GM23338 (cell line): Measurements from ENCODE around the gene HTR1E. TPM values are rescaled to one million over a fixed set of nuclear protein-coding genes. Genes with fewer than 3 reads are reported as not detected.

ENCODE experiments used
- ATAC-seq: fragments of 200-7000 bp; cut with Tn5 transposase; 3 replicates; pipeline ENCODE4 v1.9.1; 2020
- DNase-seq: peaks from one replicate; pipeline ENCODE4 v3.0.0-alpha.2; 2015; ENCODE audit warnings: low spot score
- H2AFZ ChIP-seq: fragments of 200-600 bp; sonication (generic); 2 replicates; pipeline ENCODE4 v1.8.0; 2016; ENCODE audit warnings: antibody characterized with exemption, mild to moderate bottlenecking, moderate library complexity
- H3F3A ChIP-seq: fragments of 200-600 bp; sonication (generic); replicated peaks from 2 replicates; pipeline ENCODE4 v1.8.0; 2017; ENCODE audit warnings: antibody characterized with exemption, mixed run types, low read depth
- H3K27ac ChIP-seq: fragments of 200-600 bp; sonication (generic); 2 replicates; pipeline ENCODE4 v1.6.1; 2016; ENCODE audit warnings: low read depth
- H3K27me3 ChIP-seq: fragments of 200-600 bp; sonication (generic); 2 replicates; pipeline ENCODE4 v1.8.0; 2016; ENCODE audit warnings: mild to moderate bottlenecking, mixed run types, moderate library complexity; ENCODE audit not compliant: insufficient read depth
- H3K36me3 ChIP-seq: fragments of 200-600 bp; sonication (generic); 2 replicates; pipeline ENCODE4 v1.8.0; 2016; ENCODE audit warnings: mild to moderate bottlenecking; ENCODE audit not compliant: insufficient read depth
- H3K4me1 ChIP-seq: fragments of 200-600 bp; sonication (generic); 2 replicates; pipeline ENCODE4 v1.8.0; 2016; ENCODE audit warnings: mild to moderate bottlenecking, moderate library complexity; ENCODE audit not compliant: insufficient read depth
- H3K4me2 ChIP-seq: fragments of 200-600 bp; sonication (generic); 2 replicates; pipeline ENCODE4 v1.7.1; 2017; ENCODE audit warnings: mixed run types
- H3K4me3 ChIP-seq: fragments of 200-600 bp; sonication (generic); 2 replicates; pipeline ENCODE4 v1.6.1; 2016; ENCODE audit warnings: mixed run types
- H3K79me2 ChIP-seq: fragments of 200-600 bp; sonication (generic); replicated peaks from 2 replicates; pipeline ENCODE4 v1.8.0; 2017; ENCODE audit warnings: mild to moderate bottlenecking; ENCODE audit not compliant: insufficient read depth
- H3K9me2 ChIP-seq: fragments of 200-600 bp; sonication (generic); 2 replicates; pipeline ENCODE4 v1.8.0; 2017; ENCODE audit not compliant: insufficient read depth
- H4K20me1 ChIP-seq: fragments of 200-600 bp; sonication (generic); replicated peaks from 2 replicates; pipeline ENCODE4 v1.8.0; 2017; ENCODE audit warnings: mild to moderate bottlenecking; ENCODE audit not compliant: insufficient read depth
- H3K27ac Mint-ChIP-seq: 2 replicates; pipeline ENCODE4 v1.8.0; 2020; ENCODE audit warnings: inconsistent platforms, mild to moderate bottlenecking, moderate library complexity, mixed read lengths
- H3K27me3 Mint-ChIP-seq: 3 replicates; pipeline ENCODE4 v1.8.0; 2022; ENCODE audit warnings: low read depth, mild to moderate bottlenecking, moderate library complexity, mixed read lengths, inconsistent platforms; ENCODE audit not compliant: insufficient read depth, poor library complexity
- H3K36me3 Mint-ChIP-seq: 3 replicates; pipeline ENCODE4 v1.8.0; 2021; ENCODE audit warnings: low read depth, mild to moderate bottlenecking, inconsistent platforms, moderate library complexity, mixed read lengths
- H3K4me1 Mint-ChIP-seq: 3 replicates; pipeline ENCODE4 v1.8.0; 2020; ENCODE audit warnings: mild to moderate bottlenecking, inconsistent platforms, mixed read lengths
- H3K4me3 Mint-ChIP-seq: 3 replicates; pipeline ENCODE4 v1.8.0; 2021; ENCODE audit warnings: moderate library complexity, mild to moderate bottlenecking, inconsistent platforms, mixed read lengths
- H3K9me3 Mint-ChIP-seq: 3 replicates; pipeline ENCODE4 v1.8.0; 2020; ENCODE audit warnings: moderate library complexity, mild to moderate bottlenecking, inconsistent platforms, mixed read lengths
- CREB1 ChIP-seq: fragments of 250-450 bp; sonication (Bioruptor Pico); IDR thresholded peaks from 2 replicates; pipeline ENCODE4 v1.5.0; 2020; ENCODE audit warnings: low read depth, mild to moderate bottlenecking, moderate library complexity
- EZH2 ChIP-seq: fragments of 200-600 bp; sonication (generic); IDR thresholded peaks from one replicate; pipeline ENCODE4 v1.8.0; 2017; ENCODE audit warnings: antibody characterized with exemption, mild to moderate bottlenecking, low read depth; ENCODE audit not compliant: unreplicated experiment
- EZH2phosphoT487 ChIP-seq: fragments of 200-600 bp; sonication (generic); IDR thresholded peaks from one replicate; pipeline ENCODE4 v1.8.1; 2018; ENCODE audit warnings: antibody characterized with exemption; ENCODE audit not compliant: unreplicated experiment
- JUNB ChIP-seq: IDR thresholded peaks from one replicate; pipeline ENCODE4 v1.6.1; 2016; ENCODE audit warnings: antibody characterized with exemption; ENCODE audit not compliant: unreplicated experiment
- POLR2AphosphoS5 ChIP-seq: IDR thresholded peaks from 2 replicates; pipeline ENCODE4 v1.6.1; 2016; ENCODE audit warnings: antibody characterized with exemption, low read depth
- polyA plus RNA-seq: library from polyadenylated mRNA; unstranded; fragments of >200 nt; fragmentation: Nextera tagmentation; extraction: Ambion mirVana; gene quantifications from 2 replicates; pipeline ENCODE4 v1.2.1, GENCODE V29; 2016
- total RNA-seq: library from RNA; depleted of rRNA; stranded (reverse); fragments of >200 nt; shearing (Covaris generic); gene quantifications from 2 replicates; pipeline ENCODE4 v1.2.3, GENCODE V29; 2014
- TF ChIP-seq, protein P1 (sequence below): fragments of 250-450 bp; sonication (Bioruptor Pico); IDR thresholded peaks from 2 replicates; pipeline ENCODE4 v1.5.0; 2020; ENCODE audit warnings: mild to moderate bottlenecking, moderate library complexity
- TF ChIP-seq, protein P2 (sequence below): IDR thresholded peaks from 2 replicates; pipeline ENCODE4 v1.6.1; 2016; ENCODE audit warnings: antibody characterized with exemption

The HTR1E gene
- total and polyA plus RNA-seq, 2 experiments from 2014 or later = not detected

- TF ChIP-seq, protein P1, sequence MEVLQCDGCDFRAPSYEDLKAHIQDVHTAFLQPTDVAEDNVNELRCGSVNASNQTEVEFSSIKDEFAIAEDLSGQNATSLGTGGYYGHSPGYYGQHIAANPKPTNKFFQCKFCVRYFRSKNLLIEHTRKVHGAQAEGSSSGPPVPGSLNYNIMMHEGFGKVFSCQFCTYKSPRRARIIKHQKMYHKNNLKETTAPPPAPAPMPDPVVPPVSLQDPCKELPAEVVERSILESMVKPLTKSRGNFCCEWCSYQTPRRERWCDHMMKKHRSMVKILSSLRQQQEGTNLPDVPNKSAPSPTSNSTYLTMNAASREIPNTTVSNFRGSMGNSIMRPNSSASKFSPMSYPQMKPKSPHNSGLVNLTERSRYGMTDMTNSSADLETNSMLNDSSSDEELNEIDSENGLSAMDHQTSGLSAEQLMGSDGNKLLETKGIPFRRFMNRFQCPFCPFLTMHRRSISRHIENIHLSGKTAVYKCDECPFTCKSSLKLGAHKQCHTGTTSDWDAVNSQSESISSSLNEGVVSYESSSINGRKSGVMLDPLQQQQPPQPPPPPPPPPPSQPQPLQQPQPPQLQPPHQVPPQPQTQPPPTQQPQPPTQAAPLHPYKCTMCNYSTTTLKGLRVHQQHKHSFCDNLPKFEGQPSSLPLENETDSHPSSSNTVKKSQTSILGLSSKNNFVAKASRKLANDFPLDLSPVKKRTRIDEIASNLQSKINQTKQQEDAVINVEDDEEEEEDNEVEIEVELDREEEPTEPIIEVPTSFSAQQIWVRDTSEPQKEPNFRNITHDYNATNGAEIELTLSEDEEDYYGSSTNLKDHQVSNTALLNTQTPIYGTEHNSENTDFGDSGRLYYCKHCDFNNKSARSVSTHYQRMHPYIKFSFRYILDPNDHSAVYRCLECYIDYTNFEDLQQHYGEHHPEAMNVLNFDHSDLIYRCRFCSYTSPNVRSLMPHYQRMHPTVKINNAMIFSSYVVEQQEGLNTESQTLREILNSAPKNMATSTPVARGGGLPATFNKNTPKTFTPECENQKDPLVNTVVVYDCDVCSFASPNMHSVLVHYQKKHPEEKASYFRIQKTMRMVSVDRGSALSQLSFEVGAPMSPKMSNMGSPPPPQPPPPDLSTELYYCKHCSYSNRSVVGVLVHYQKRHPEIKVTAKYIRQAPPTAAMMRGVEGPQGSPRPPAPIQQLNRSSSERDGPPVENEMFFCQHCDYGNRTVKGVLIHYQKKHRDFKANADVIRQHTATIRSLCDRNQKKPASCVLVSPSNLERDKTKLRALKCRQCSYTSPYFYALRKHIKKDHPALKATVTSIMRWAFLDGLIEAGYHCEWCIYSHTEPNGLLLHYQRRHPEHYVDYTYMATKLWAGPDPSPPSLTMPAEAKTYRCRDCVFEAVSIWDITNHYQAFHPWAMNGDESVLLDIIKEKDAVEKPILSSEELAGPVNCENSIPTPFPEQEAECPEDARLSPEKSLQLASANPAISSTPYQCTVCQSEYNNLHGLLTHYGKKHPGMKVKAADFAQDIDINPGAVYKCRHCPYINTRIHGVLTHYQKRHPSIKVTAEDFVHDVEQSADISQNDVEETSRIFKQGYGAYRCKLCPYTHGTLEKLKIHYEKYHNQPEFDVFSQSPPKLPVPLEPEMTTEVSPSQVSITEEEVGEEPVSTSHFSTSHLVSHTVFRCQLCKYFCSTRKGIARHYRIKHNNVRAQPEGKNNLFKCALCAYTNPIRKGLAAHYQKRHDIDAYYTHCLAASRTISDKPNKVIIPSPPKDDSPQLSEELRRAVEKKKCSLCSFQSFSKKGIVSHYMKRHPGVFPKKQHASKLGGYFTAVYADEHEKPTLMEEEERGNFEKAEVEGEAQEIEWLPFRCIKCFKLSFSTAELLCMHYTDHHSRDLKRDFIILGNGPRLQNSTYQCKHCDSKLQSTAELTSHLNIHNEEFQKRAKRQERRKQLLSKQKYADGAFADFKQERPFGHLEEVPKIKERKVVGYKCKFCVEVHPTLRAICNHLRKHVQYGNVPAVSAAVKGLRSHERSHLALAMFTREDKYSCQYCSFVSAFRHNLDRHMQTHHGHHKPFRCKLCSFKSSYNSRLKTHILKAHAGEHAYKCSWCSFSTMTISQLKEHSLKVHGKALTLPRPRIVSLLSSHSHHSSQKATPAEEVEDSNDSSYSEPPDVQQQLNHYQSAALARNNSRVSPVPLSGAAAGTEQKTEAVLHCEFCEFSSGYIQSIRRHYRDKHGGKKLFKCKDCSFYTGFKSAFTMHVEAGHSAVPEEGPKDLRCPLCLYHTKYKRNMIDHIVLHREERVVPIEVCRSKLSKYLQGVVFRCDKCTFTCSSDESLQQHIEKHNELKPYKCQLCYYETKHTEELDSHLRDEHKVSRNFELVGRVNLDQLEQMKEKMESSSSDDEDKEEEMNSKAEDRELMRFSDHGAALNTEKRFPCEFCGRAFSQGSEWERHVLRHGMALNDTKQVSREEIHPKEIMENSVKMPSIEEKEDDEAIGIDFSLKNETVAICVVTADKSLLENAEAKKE (CRISPR knock-in tag) = no peak
- no peak for TF ChIP-seq JUNB
Observed at GRCh38 chr6:87045521-87046075, 108.3 kb downstream of the HTR1E start (continued).

DNA sequence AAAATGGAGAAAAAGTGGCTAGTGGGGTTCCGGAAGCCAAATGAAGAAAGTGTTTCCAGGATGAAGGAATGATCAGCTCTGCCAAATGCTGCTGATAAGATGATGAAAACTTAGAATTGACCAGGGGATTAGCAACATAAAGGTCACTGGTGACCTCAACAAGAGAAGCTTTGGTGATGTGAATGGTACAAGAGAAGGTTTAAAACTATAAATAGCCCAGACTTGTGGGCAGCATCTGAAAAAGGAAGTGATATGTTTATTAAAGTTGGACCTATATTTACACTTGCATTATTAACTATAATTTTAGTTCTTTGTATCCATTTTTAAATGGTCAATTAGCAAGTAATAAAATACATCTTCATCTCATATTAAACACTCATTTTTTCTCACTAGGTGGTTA lies 112.5 kb downstream of the HTR1E start:
- no peak for ATAC-seq
- Mint-ChIP-seq H3K36me3 (no peaks in the 10 kb centered on the region), H3K4me1 (no peaks in the 10 kb centered on the region), H3K9me3 (no peaks in the 10 kb centered on the region), H3K27ac (no peak overlapping the region), H3K4me3 (no peak overlapping the region), H3K27me3 (no peaks in the 10 kb centered on the region)
- TF ChIP-seq EZH2 = no peak
- TF ChIP-seq POLR2AphosphoS5 = no peak
- no peak for TF ChIP-seq CREB1 (CRISPR knock-in tag)
- no peak for TF ChIP-seq JUNB
- TF ChIP-seq, protein P2, sequence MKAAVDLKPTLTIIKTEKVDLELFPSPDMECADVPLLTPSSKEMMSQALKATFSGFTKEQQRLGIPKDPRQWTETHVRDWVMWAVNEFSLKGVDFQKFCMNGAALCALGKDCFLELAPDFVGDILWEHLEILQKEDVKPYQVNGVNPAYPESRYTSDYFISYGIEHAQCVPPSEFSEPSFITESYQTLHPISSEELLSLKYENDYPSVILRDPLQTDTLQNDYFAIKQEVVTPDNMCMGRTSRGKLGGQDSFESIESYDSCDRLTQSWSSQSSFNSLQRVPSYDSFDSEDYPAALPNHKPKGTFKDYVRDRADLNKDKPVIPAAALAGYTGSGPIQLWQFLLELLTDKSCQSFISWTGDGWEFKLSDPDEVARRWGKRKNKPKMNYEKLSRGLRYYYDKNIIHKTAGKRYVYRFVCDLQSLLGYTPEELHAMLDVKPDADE = no peak
- TF ChIP-seq EZH2phosphoT487 = no peak
- no peaks in the 10 kb centered on the region for H4K20me1 ChIP-seq
- H3K79me2 ChIP-seq = no peaks in the 10 kb centered on the region
- no peak for DNase-seq
- H3K4me1 ChIP-seq = no peaks in the 10 kb centered on the region
- H2AFZ ChIP-seq = no peak overlapping the region
- no peak overlapping the region for H3K27ac ChIP-seq
- H3K4me2 ChIP-seq = no peak overlapping the region
- H3F3A ChIP-seq = no peaks in the 10 kb centered on the region
- H3K4me3 ChIP-seq = no peak overlapping the region
- no peaks in the 10 kb centered on the region for H3K9me2 ChIP-seq
- H3K27me3 ChIP-seq = no peaks in the 10 kb centered on the region
- H3K36me3 ChIP-seq = no peaks in the 10 kb centered on the region
